A673 (cell line): ENCODE data around the gene CMTM2. TPM values are rescaled to one million over a fixed set of nuclear protein-coding genes. Genes with fewer than 3 reads are reported as not detected.

ENCODE experiments used
- BruUV-seq: library from RNA; stranded (reverse); fragments of 400-500 nt; replicated peaks from 2 replicates; lab custom pipeline; 2021; lab: Mats Ljungman, UMichigan
- CTCF ChIA-PET: fragments of 300-600 bp; sonication (Branson Sonifier 250); formaldehyde crosslinking; loops from one replicate; lab custom pipeline; 2022; ENCODE audit warnings: antibody characterized with exemption; lab: Charles Lee
- POLR2A ChIA-PET: fragments of 300-600 bp; sonication (Branson Sonifier 250); formaldehyde crosslinking; loops from one replicate; lab custom pipeline; 2022; ENCODE audit warnings: antibody characterized with exemption; ENCODE audit not compliant: low non-redundant PET; lab: Charles Lee
- DNase-seq: peaks from one replicate; pipeline ENCODE4 v3.0.0-alpha.2; 2015; ENCODE audit warnings: low spot score
- H3K27ac ChIP-seq: fragments of 200-600 bp; sonication (generic); 2 replicates; pipeline ENCODE4 v1.5.1; 2016; ENCODE audit warnings: mixed run types, low read depth, mild to moderate bottlenecking, mixed read lengths, antibody characterized with exemption, low read length; ENCODE audit not compliant: poor library complexity, severe bottlenecking
- H3K27me3 ChIP-seq: fragments of 200-600 bp; sonication (generic); replicated peaks from 2 replicates; pipeline ENCODE4 v1.6.1; 2017; ENCODE audit warnings: mixed run types, low read depth, mild to moderate bottlenecking, mixed read lengths, antibody characterized with exemption, low read length; ENCODE audit not compliant: insufficient read depth, poor library complexity
- H3K36me3 ChIP-seq: fragments of 200-600 bp; sonication (generic); 2 replicates; pipeline ENCODE4 v1.6.1; 2016; ENCODE audit warnings: mixed run types, mild to moderate bottlenecking, mixed read lengths, antibody characterized with exemption, low read length; ENCODE audit not compliant: insufficient read depth, poor library complexity, severe bottlenecking
- H3K4me1 ChIP-seq: fragments of 200-600 bp; sonication (generic); 2 replicates; pipeline ENCODE4 v1.6.1; 2017; ENCODE audit warnings: mixed run types, mild to moderate bottlenecking, mixed read lengths, antibody characterized with exemption, low read length; ENCODE audit not compliant: insufficient read depth, poor library complexity, severe bottlenecking
- H3K4me3 ChIP-seq: fragments of 200-600 bp; sonication (generic); 2 replicates; pipeline ENCODE4 v1.5.1; 2016; ENCODE audit warnings: low read depth, mixed run types, mild to moderate bottlenecking, mixed read lengths, low read length; ENCODE audit not compliant: poor library complexity, severe bottlenecking
- H3K9me3 ChIP-seq: fragments of 200-600 bp; sonication (generic); 2 replicates; pipeline ENCODE4 v1.6.1; 2016; ENCODE audit warnings: mixed run types, low read depth, mild to moderate bottlenecking, mixed read lengths, antibody characterized with exemption, low read length; ENCODE audit not compliant: poor library complexity, severe bottlenecking
- CTCF ChIP-seq: fragments of 300-800, 200-600 bp; sonication (generic); conservative IDR thresholded peaks from 2 replicates; pipeline ENCODE4 v1.5.1; 2017; ENCODE audit warnings: low read depth, mild to moderate bottlenecking, antibody characterized with exemption, low read length, moderate library complexity, mixed read lengths
- EZH2 ChIP-seq: fragments of 200-600 bp; sonication (generic); IDR thresholded peaks from 2 replicates; pipeline ENCODE4 v1.6.1; 2017; ENCODE audit warnings: borderline replicate concordance, low read depth, mild to moderate bottlenecking, mixed read lengths, antibody characterized with exemption, low read length; ENCODE audit not compliant: poor library complexity, severe bottlenecking
- intact Hi-C: fragments of 100-400 bp; cut with micrococcal nuclease; formaldehyde crosslinking; loops from one replicate; pipeline ENCODE4 v1.10.0; 2022; ENCODE audit not compliant: unreplicated experiment
- total RNA-seq: library from RNA; stranded (reverse); gene quantifications from 2 replicates; pipeline ENCODE4 v1.2.3, GENCODE V29; 2021

Gene CMTM2
- total RNA-seq, 1 experiment from 2014 or later: not detected

- Histone ChIP-seq H3K27me3 (no peaks in the 10 kb centered on the region), H3K9me3 (no peaks in the 10 kb centered on the region), H3K4me3 (peak overlapping the region; percentile 42), H3K36me3 (peaks cover under 1% of the 10 kb centered on the region), H3K4me1 (peaks cover 19% of the 10 kb centered on the region), H3K27ac (no peak overlapping the region)
- intact Hi-C loops: no loop called here
- BruUV-seq: no TSS peak
- DNase-seq: no peak
- CTCF ChIA-PET: no interaction called here
- no peak for TF ChIP-seq EZH2
- no peak for TF ChIP-seq CTCF
- POLR2A ChIA-PET: no interaction called here
Measured at GRCh38 chr16:66553223-66553622, 26.0 kb upstream of the CMTM2 start.

GRCh38 chr16:66554021-66554420, 25.2 kb upstream of the CMTM2 start:
- TF ChIP-seq CTCF (no peak), EZH2 (no peak)
- no peak overlapping the region for H3K27ac ChIP-seq
- peaks cover 17% of the 10 kb centered on the region for H3K4me1 ChIP-seq
- BruUV-seq: no TSS peak
- intact Hi-C loops: no loop called here
- peaks cover 7% of the 10 kb centered on the region for H3K36me3 ChIP-seq
- no peak overlapping the region for H3K4me3 ChIP-seq
- ChIA-PET CTCF (no interaction called here), POLR2A (no interaction called here)
- no peak for DNase-seq
- no peaks in the 10 kb centered on the region for H3K9me3 ChIP-seq
- no peaks in the 10 kb centered on the region for H3K27me3 ChIP-seq

GRCh38 chr16:66554495-66554894, 24.8 kb upstream of the CMTM2 start:
- CTCF ChIA-PET: no interaction called here
- intact Hi-C loops: no loop called here
- Histone ChIP-seq H3K36me3 (peaks cover 7% of the 10 kb centered on the region), H3K4me1 (peaks cover 12% of the 10 kb centered on the region), H3K27me3 (no peaks in the 10 kb centered on the region), H3K4me3 (no peak overlapping the region), H3K27ac (no peak overlapping the region), H3K9me3 (no peaks in the 10 kb centered on the region)
- DNase-seq: no peak
- no peak for TF ChIP-seq EZH2
- no peak for TF ChIP-seq CTCF
- BruUV-seq: no TSS peak
- POLR2A ChIA-PET: no interaction called here
